ENCODE measurements around the gene PHETA1. TPM values are rescaled to one million over a fixed set of nuclear protein-coding genes. Genes with fewer than 3 reads are reported as not detected.

PHETA1 gene
- total RNA-seq, 1 donor from 2014 or later: 14.9 TPM

DNA sequence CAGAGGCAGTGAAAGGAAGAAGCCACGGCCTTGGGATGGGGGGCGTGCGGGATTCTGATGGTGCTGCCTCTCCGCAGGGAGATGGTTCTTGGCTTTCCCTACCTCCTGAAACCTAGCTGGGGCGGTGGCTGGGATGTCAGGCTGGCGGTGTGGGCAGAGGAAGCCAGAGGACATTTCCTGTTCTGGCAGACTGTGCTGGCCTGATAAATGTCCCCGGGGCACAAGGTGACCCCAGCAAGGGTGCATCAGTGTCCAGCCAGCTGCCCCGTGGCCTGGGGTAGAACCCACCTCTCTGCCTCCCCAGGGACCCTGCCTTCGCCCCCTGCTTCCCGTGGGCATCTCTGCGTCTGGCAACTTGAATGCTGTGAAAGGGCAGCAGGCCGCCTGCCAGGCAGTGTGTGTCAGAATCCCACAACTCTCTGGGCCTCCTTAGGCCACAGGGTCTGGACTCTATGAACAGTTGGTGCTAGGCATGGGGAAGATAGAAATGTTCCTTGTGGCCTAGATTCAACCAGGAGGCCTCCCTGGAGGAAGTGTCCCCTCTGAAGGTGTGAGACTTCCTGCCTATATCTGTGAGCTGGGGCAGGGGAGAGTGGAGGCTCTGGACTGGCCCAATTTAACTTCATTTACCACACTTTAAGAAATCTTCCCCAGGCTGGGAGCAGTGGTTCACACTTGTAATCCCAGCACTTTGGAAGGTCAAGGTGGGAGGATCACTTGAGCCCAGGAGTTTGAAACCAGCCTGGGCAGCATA lies 41.7 kb upstream of the PHETA1 start:
- H3K27ac Mint-ChIP-seq (ENCODE audit: unreplicated experiment): no peak overlapping the region
- H3K4me1 ChIP-seq (ENCODE audit: insufficient read depth, low read length): peaks cover 67% of the 10 kb centered on the region
- no peaks in the 10 kb centered on the region for H3K27me3 Mint-ChIP-seq (ENCODE audit: low read depth, unreplicated experiment)
- peaks cover 39% of the 10 kb centered on the region for H3K4me1 Mint-ChIP-seq (ENCODE audit: low read depth, unreplicated experiment)
- peaks cover 49% of the 10 kb centered on the region for H4K20me1 ChIP-seq (ENCODE audit: insufficient read depth, low read length)
- peak overlapping the region; percentile 93 for H3K4me2 ChIP-seq (ENCODE audit: low read length)
- TF ChIP-seq, protein P1, sequence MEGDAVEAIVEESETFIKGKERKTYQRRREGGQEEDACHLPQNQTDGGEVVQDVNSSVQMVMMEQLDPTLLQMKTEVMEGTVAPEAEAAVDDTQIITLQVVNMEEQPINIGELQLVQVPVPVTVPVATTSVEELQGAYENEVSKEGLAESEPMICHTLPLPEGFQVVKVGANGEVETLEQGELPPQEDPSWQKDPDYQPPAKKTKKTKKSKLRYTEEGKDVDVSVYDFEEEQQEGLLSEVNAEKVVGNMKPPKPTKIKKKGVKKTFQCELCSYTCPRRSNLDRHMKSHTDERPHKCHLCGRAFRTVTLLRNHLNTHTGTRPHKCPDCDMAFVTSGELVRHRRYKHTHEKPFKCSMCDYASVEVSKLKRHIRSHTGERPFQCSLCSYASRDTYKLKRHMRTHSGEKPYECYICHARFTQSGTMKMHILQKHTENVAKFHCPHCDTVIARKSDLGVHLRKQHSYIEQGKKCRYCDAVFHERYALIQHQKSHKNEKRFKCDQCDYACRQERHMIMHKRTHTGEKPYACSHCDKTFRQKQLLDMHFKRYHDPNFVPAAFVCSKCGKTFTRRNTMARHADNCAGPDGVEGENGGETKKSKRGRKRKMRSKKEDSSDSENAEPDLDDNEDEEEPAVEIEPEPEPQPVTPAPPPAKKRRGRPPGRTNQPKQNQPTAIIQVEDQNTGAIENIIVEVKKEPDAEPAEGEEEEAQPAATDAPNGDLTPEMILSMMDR (IDR thresholded peaks at IDR 0.05; ENCODE audit: insufficient read depth, low read depth, low read length): no peak
- TF ChIP-seq EZH2 (IDR thresholded peaks at IDR 0.05; ENCODE audit: insufficient read depth, low read length): no peak
- no peaks in the 10 kb centered on the region for H3K9me3 Mint-ChIP-seq (ENCODE audit: unreplicated experiment)
- no peak overlapping the region for H2AFZ ChIP-seq (ENCODE audit: low read depth, low read length)
- peak overlapping the region; percentile 91 for H3K9ac ChIP-seq (ENCODE audit: low read length)
- no peak overlapping the region for H3K4me3 Mint-ChIP-seq (ENCODE audit: unreplicated experiment)
- FAIRE-seq: no peak
- H3K36me3 ChIP-seq (ENCODE audit: insufficient read depth, low read length): no peaks in the 10 kb centered on the region
- H3K9me3 ChIP-seq (ENCODE audit: insufficient read depth, low read depth, low read length): no peaks in the 10 kb centered on the region
- H3K36me3 Mint-ChIP-seq (ENCODE audit: low read depth, unreplicated experiment): peaks cover 1% of the 10 kb centered on the region
- peak overlapping the region; percentile 75 for H3K27ac ChIP-seq (ENCODE audit: low read depth, low read length)
- peaks cover 98% of the 10 kb centered on the region for H3K79me2 ChIP-seq (ENCODE audit: insufficient read depth, low read length)
- no peak for DNase-seq (ENCODE audit: low read depth)
- H3K4me3 ChIP-seq (ENCODE audit: insufficient read depth, low read depth, low read length): no peak overlapping the region
- no peaks in the 10 kb centered on the region for H3K27me3 ChIP-seq (ENCODE audit: insufficient read depth, low read length)

DNA sequence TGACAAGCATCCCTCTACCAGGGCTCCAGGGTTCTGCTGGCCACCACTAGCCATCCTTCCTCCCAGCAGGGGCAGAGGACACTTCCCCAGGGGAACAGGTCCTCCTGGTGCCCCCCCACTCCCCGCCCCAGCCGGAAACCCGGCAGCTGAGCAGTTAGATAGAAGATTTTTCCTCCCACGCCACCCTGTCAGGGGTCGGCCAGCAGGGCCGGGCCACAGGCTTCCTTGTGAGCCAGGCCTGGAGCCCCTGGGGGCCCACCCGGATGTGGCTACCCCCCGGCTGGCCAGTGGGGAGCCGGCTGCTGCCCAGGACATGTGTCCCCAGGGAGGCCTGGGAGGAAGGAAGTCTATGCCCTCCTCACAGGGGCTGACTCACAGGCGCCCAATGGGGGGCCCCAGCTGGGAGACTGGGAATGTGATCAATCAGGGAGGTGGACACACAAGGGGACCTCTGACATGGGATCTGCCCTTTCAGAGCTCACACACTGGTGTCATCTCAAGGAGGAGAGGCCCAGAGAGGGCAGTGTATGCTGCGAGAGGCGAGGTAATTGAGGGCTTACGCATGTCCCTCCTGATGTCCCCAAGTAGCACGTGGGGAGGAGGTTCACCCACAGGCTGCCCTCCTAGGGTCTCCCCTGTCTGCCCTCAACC lies 41.0 kb upstream of the PHETA1 start:
- no peaks in the 10 kb centered on the region for H3K9me3 Mint-ChIP-seq (ENCODE audit: unreplicated experiment)
- no peak overlapping the region for H3K4me3 Mint-ChIP-seq (ENCODE audit: unreplicated experiment)
- Histone ChIP-seq H3K27ac (ENCODE audit: low read depth, low read length) (peak overlapping the region; percentile 75), H2AFZ (ENCODE audit: low read depth, low read length) (no peak overlapping the region), H3K4me3 (ENCODE audit: insufficient read depth, low read depth, low read length) (peak overlapping the region; percentile 90), H3K4me2 (ENCODE audit: low read length) (peak overlapping the region; percentile 93), H4K20me1 (ENCODE audit: insufficient read depth, low read length) (peaks cover 44% of the 10 kb centered on the region), H3K36me3 (ENCODE audit: insufficient read depth, low read length) (no peaks in the 10 kb centered on the region), H3K27me3 (ENCODE audit: insufficient read depth, low read length) (no peaks in the 10 kb centered on the region), H3K79me2 (ENCODE audit: insufficient read depth, low read length) (peaks cover 91% of the 10 kb centered on the region), H3K4me1 (ENCODE audit: insufficient read depth, low read length) (peaks cover 68% of the 10 kb centered on the region), H3K9ac (ENCODE audit: low read length) (peak overlapping the region; percentile 91), H3K9me3 (ENCODE audit: insufficient read depth, low read depth, low read length) (no peaks in the 10 kb centered on the region)
- TF ChIP-seq EZH2 (IDR thresholded peaks at IDR 0.05; ENCODE audit: insufficient read depth, low read length): no peak
- TF ChIP-seq, protein P1 (IDR thresholded peaks at IDR 0.05; ENCODE audit: insufficient read depth, low read depth, low read length): no peak
- peak overlapping the region; percentile 50 for H3K27ac Mint-ChIP-seq (ENCODE audit: unreplicated experiment)
- peaks cover 39% of the 10 kb centered on the region for H3K4me1 Mint-ChIP-seq (ENCODE audit: low read depth, unreplicated experiment)
- peaks cover 1% of the 10 kb centered on the region for H3K36me3 Mint-ChIP-seq (ENCODE audit: low read depth, unreplicated experiment)
- FAIRE-seq (no peak), DNase-seq (ENCODE audit: low read depth) (peak; percentile 66)
- H3K27me3 Mint-ChIP-seq (ENCODE audit: low read depth, unreplicated experiment): no peaks in the 10 kb centered on the region
